CD14-positive monocyte (primary cell): ENCODE results near the gene KRT86. TPM values are rescaled to one million over a fixed set of nuclear protein-coding genes. Genes with fewer than 3 reads are reported as not detected.

ENCODE experiments used
- DNase-seq, 3 donors: peaks; one replicate each; pipeline ENCODE4 v3.0.0-alpha.2; 2011 to 2022
- H2AFZ ChIP-seq: 2 replicates; pipeline ENCODE4 v1.6.0; 2012; ENCODE audit warnings: mild to moderate bottlenecking, low read depth, low read length, inconsistent platforms; ENCODE audit not compliant: insufficient read depth, poor library complexity, severe bottlenecking
- H3K27ac ChIP-seq, 2 donors: 1 replicate in 1 of 2; 2 replicates in 1 of 2; pipeline ENCODE4 v1.5.1; 2012 to 2013; ENCODE audit warnings: low read length in 2 of 2, control low read depth in 1 of 2, inconsistent platforms in 1 of 2, low read depth in 1 of 2, mild to moderate bottlenecking in 1 of 2
- H3K27me3 ChIP-seq, 2 donors: one replicate each; pipeline versions ENCODE4 v1.6.0 to v1.6.1; 2011 to 2013; ENCODE audit warnings: low read length in 2 of 2; ENCODE audit not compliant: control insufficient read depth in 2 of 2, insufficient read depth in 2 of 2
- H3K36me3 ChIP-seq, 2 donors: replicated peaks in 1 of 2; 1 replicate in 1 of 2; 2 replicates in 1 of 2; pipeline versions ENCODE4 v1.5.1 to v1.6.1; 2012 to 2013; ENCODE audit warnings: low read length in 2 of 2, control low read depth in 1 of 2, inconsistent platforms in 1 of 2, mild to moderate bottlenecking in 1 of 2; ENCODE audit not compliant: insufficient read depth in 2 of 2, control insufficient read depth in 1 of 2
- H3K4me1 ChIP-seq, 2 donors: 1 replicate in 1 of 2; 2 replicates in 1 of 2; pipeline versions ENCODE4 v1.5.1 to v1.6.1; 2012 to 2013; ENCODE audit warnings: low read length in 2 of 2, control low read depth in 1 of 2, inconsistent platforms in 1 of 2, mild to moderate bottlenecking in 1 of 2, moderate library complexity in 1 of 2; ENCODE audit not compliant: insufficient read depth in 2 of 2, control insufficient read depth in 1 of 2
- H3K4me2 ChIP-seq: replicated peaks from 2 replicates; pipeline ENCODE3; 2012; ENCODE audit warnings: low read length, moderate library complexity, mild to moderate bottlenecking; ENCODE audit not compliant: poor library complexity, severe bottlenecking; ENCODE audit errors: extremely low read depth
- H3K4me3 ChIP-seq, 3 experiments: fragments of 200-600 bp in 1 of 3; sonication (generic) in 1 of 3; replicated peaks in 1 of 3; 1 replicate in 2 of 3; 2 replicates in 1 of 3; pipeline ENCODE4 v1.5.1; 2011 to 2013; ENCODE audit warnings: low read length in 3 of 3, mild to moderate bottlenecking in 3 of 3, control low read depth in 2 of 3, low read depth in 2 of 3, inconsistent platforms in 1 of 3, moderate library complexity in 1 of 3
- H3K79me2 ChIP-seq: 2 replicates; pipeline ENCODE4 v1.6.0; 2012; ENCODE audit warnings: mild to moderate bottlenecking, control low read depth, inconsistent platforms, low read length, moderate library complexity; ENCODE audit not compliant: insufficient read depth
- H3K9ac ChIP-seq: 2 replicates; pipeline ENCODE4 v1.6.0; 2017; ENCODE audit warnings: low read length, mild to moderate bottlenecking; ENCODE audit not compliant: insufficient read depth, poor library complexity, severe bottlenecking
- H3K9me3 ChIP-seq, 2 donors: replicated peaks in 1 of 2; 1 replicate in 1 of 2; 2 replicates in 1 of 2; pipeline versions ENCODE4 v1.5.1 to v1.6.1; 2012 to 2013; ENCODE audit warnings: low read length in 2 of 2, control low read depth in 1 of 2; ENCODE audit not compliant: control insufficient read depth in 1 of 2, insufficient read depth in 1 of 2
- H4K20me1 ChIP-seq: 2 replicates; pipeline ENCODE4 v1.6.0; 2012; ENCODE audit warnings: mild to moderate bottlenecking, low read length, control low read depth, moderate library complexity; ENCODE audit not compliant: insufficient read depth
- H3K27ac Mint-ChIP-seq, 7 donors: one replicate each; pipeline ENCODE4 v1.8.0; 2020; ENCODE audit warnings: mild to moderate bottlenecking in 7 of 7, mixed read lengths in 7 of 7, moderate library complexity in 6 of 7, inconsistent platforms in 2 of 7
- H3K27me3 Mint-ChIP-seq, 3 donors: one replicate each; pipeline ENCODE4 v1.8.0; 2021 to 2022; ENCODE audit warnings: low read depth in 3 of 3, mild to moderate bottlenecking in 3 of 3, mixed read lengths in 3 of 3, moderate library complexity in 3 of 3, inconsistent platforms in 1 of 3
- H3K36me3 Mint-ChIP-seq, 2 donors: one replicate each; pipeline ENCODE4 v1.8.0; 2020; ENCODE audit warnings: mixed read lengths in 2 of 2, inconsistent platforms in 1 of 2, mild to moderate bottlenecking in 1 of 2
- H3K4me1 Mint-ChIP-seq: one replicate; pipeline ENCODE4 v1.8.0; 2020; ENCODE audit warnings: mild to moderate bottlenecking, mixed read lengths
- H3K4me3 Mint-ChIP-seq, 2 donors: one replicate each; pipeline ENCODE4 v1.8.0; 2020; ENCODE audit warnings: mild to moderate bottlenecking in 2 of 2, mixed read lengths in 2 of 2, moderate library complexity in 1 of 2
- H3K9me3 Mint-ChIP-seq, 7 donors: one replicate each; pipeline ENCODE4 v1.8.0; 2020 to 2022; ENCODE audit warnings: mixed read lengths in 7 of 7, mild to moderate bottlenecking in 6 of 7, moderate library complexity in 6 of 7, inconsistent platforms in 2 of 7
- CTCF ChIP-seq: fragments of 200-600 bp; IDR thresholded peaks from one replicate; pipeline ENCODE4 v1.8.0; 2022; ENCODE audit warnings: antibody characterized with exemption, mild to moderate bottlenecking
- WGBS: methylation state at CpG from one replicate; pipeline ENCODE4 v1.1.5; 2013; ENCODE audit warnings: missing lambda C conversion rate; ENCODE audit not compliant: insufficient coverage; 5-methylcytosine and 5-hydroxymethylcytosine counted together
- intact Hi-C, 2 donors: fragments of 100-400 bp; cut with micrococcal nuclease; formaldehyde crosslinking; loops; one replicate each; pipeline versions ENCODE4 v1.15.0 to v1.15.1; 2023
- polyA plus RNA-seq, 3 donors: library from polyadenylated mRNA; depleted of rRNA in 1 of 3; unstranded in 2 of 3; stranded (reverse) in 1 of 3; fragments of 300-500 nt in 2 of 3; fragments of >200 nt in 1 of 3; fragmentation: Illumina TruSeq in 2 of 3; gene quantifications; 1 replicate in 2 of 3; 2 replicates in 1 of 3; pipeline ENCODE4 v1.2.3, GENCODE V29; 2012 to 2021

The KRT86 gene
- polyA plus RNA-seq, 3 donors, result not detected

- no peak for TF ChIP-seq CTCF
- peaks cover 19 to 49% (median 26%) of the 10 kb centered on the region in 3 donors for H3K27me3 Mint-ChIP-seq
- no peaks in the 10 kb centered on the region for H3K36me3 ChIP-seq
- no peaks in the 10 kb centered on the region for H3K79me2 ChIP-seq
- H3K9me3 ChIP-seq, result no peaks in the 10 kb centered on the region
- H3K27me3 ChIP-seq, result peaks cover 0 to 12% of the 10 kb centered on the region in 2 donors
- H3K4me3 Mint-ChIP-seq, result no peak overlapping the region
- no peak overlapping the region for H2AFZ ChIP-seq
- intact Hi-C loops, result no loop called here
- no peak overlapping the region for H3K9ac ChIP-seq
- no peak for DNase-seq
- no peaks in the 10 kb centered on the region for H3K36me3 Mint-ChIP-seq
- H3K27ac ChIP-seq, result no peak overlapping the region
- no peak overlapping the region for H3K4me3 ChIP-seq
- no peaks in the 10 kb centered on the region for H3K4me1 Mint-ChIP-seq
- H4K20me1 ChIP-seq, result no peaks in the 10 kb centered on the region
- no peak overlapping the region for H3K27ac Mint-ChIP-seq
- 100% methylated on average over 3 of the region's 11 CpGs for WGBS
- H3K9me3 Mint-ChIP-seq, result peaks cover 0 to 2% (median 0%) of the 10 kb centered on the region in 7 donors
- H3K4me2 ChIP-seq, result no peak overlapping the region
- H3K4me1 ChIP-seq, result no peaks in the 10 kb centered on the region
Measured at GRCh38 chr12:52318241-52318990, 44.0 kb downstream of the KRT86 start.

- H3K4me3 Mint-ChIP-seq, result no peak overlapping the region
- H3K9me3 Mint-ChIP-seq, result peaks cover 0 to 2% (median 0%) of the 10 kb centered on the region in 7 donors
Measured at GRCh38 chr12:52319097-52319496, 44.7 kb downstream of the KRT86 start.

More at GRCh38 chr12:52319097-52319496, 44.7 kb downstream of the KRT86 start:
- intact Hi-C loops, result no loop called here
- no peaks in the 10 kb centered on the region for H3K36me3 Mint-ChIP-seq
- DNase-seq, result no peak
- no peak overlapping the region for H3K27ac ChIP-seq
- WGBS, result 72% methylated on average over 10 of the region's 11 CpGs
- H3K79me2 ChIP-seq, result no peaks in the 10 kb centered on the region
- peaks cover 18 to 48% (median 25%) of the 10 kb centered on the region in 3 donors for H3K27me3 Mint-ChIP-seq
- TF ChIP-seq CTCF, result no peak
- H3K27me3 ChIP-seq, result peaks cover 0 to 12% of the 10 kb centered on the region in 2 donors
- H3K4me2 ChIP-seq, result no peak overlapping the region
- H3K4me1 Mint-ChIP-seq, result no peaks in the 10 kb centered on the region
- H3K4me1 ChIP-seq, result no peaks in the 10 kb centered on the region
- no peak overlapping the region for H3K27ac Mint-ChIP-seq
- no peak overlapping the region for H3K9ac ChIP-seq
- H3K4me3 ChIP-seq, result no peak overlapping the region
- no peaks in the 10 kb centered on the region for H4K20me1 ChIP-seq
- H2AFZ ChIP-seq, result no peak overlapping the region
- no peaks in the 10 kb centered on the region for H3K9me3 ChIP-seq
- H3K36me3 ChIP-seq, result no peaks in the 10 kb centered on the region
